Astrocyte (in vitro differentiated cells and primary cell): ENCODE data around the gene CTDP1. TPM values are rescaled to one million over a fixed set of nuclear protein-coding genes. Genes with fewer than 3 reads are reported as not detected.

Source experiments
- DNase-seq: peaks from one replicate; pipeline ENCODE4 v3.0.0-alpha.2; 2010; ENCODE audit warnings: low read depth
- FAIRE-seq: peaks from 2 replicates; lab custom pipeline; 2011; peaks lifted over from hg19 to GRCh38; lab: Jason Lieb, UNC
- H2AFZ ChIP-seq: 2 replicates; pipeline ENCODE4 v1.6.0; 2012; ENCODE audit warnings: low read depth, low read length, inconsistent platforms
- H3K27ac ChIP-seq: 2 replicates; pipeline ENCODE4 v1.5.1; 2011; ENCODE audit warnings: low read depth, low read length, inconsistent platforms
- H3K27me3 ChIP-seq: 2 replicates; pipeline ENCODE4 v1.6.0; 2011; ENCODE audit warnings: low read length, inconsistent platforms; ENCODE audit not compliant: insufficient read depth
- H3K36me3 ChIP-seq: 2 replicates; pipeline ENCODE4 v1.5.1; 2011; ENCODE audit warnings: low read length, inconsistent platforms; ENCODE audit not compliant: insufficient read depth
- H3K4me1 ChIP-seq: 2 replicates; pipeline ENCODE4 v1.5.1; 2011; ENCODE audit warnings: low read length, inconsistent platforms; ENCODE audit not compliant: insufficient read depth
- H3K4me2 ChIP-seq: 2 replicates; pipeline ENCODE4 v1.6.0; 2012; ENCODE audit warnings: low read length, inconsistent platforms
- H3K4me3 ChIP-seq: 2 replicates; pipeline ENCODE4 v1.5.1; 2011; ENCODE audit warnings: low read depth, mild to moderate bottlenecking, low read length, inconsistent platforms; ENCODE audit not compliant: insufficient read depth
- H3K79me2 ChIP-seq: 2 replicates; pipeline ENCODE4 v1.6.0; 2012; ENCODE audit warnings: mild to moderate bottlenecking, low read length, inconsistent platforms; ENCODE audit not compliant: insufficient read depth
- H3K9ac ChIP-seq: 2 replicates; pipeline ENCODE4 v1.6.0; 2012; ENCODE audit warnings: mild to moderate bottlenecking, low read length, inconsistent platforms
- H3K9me3 ChIP-seq: 2 replicates; pipeline ENCODE4 v1.5.1; 2012; ENCODE audit warnings: low read depth, mild to moderate bottlenecking, low read length, inconsistent platforms; ENCODE audit not compliant: insufficient read depth
- H4K20me1 ChIP-seq: 2 replicates; pipeline ENCODE4 v1.6.0; 2012; ENCODE audit warnings: low read length, inconsistent platforms; ENCODE audit not compliant: insufficient read depth
- H3K27ac Mint-ChIP-seq: one replicate; pipeline ENCODE4 v1.8.0; 2021; ENCODE audit warnings: mild to moderate bottlenecking, mixed read lengths; ENCODE audit not compliant: unreplicated experiment
- H3K27me3 Mint-ChIP-seq: one replicate; pipeline ENCODE4 v1.8.0; 2021; ENCODE audit warnings: low read depth, mixed read lengths; ENCODE audit not compliant: unreplicated experiment
- H3K36me3 Mint-ChIP-seq: one replicate; pipeline ENCODE4 v1.8.0; 2021; ENCODE audit warnings: low read depth, mixed read lengths; ENCODE audit not compliant: unreplicated experiment
- H3K4me1 Mint-ChIP-seq: one replicate; pipeline ENCODE4 v1.8.0; 2021; ENCODE audit warnings: low read depth, mixed read lengths; ENCODE audit not compliant: unreplicated experiment
- H3K4me3 Mint-ChIP-seq: one replicate; pipeline ENCODE4 v1.8.0; 2021; ENCODE audit warnings: mild to moderate bottlenecking, moderate library complexity, mixed read lengths; ENCODE audit not compliant: unreplicated experiment
- H3K9me3 Mint-ChIP-seq: one replicate; pipeline ENCODE4 v1.8.0; 2021; ENCODE audit warnings: mild to moderate bottlenecking, mixed read lengths; ENCODE audit not compliant: unreplicated experiment
- EZH2 ChIP-seq: IDR thresholded peaks from 2 replicates; pipeline ENCODE4 v1.6.1; 2012; ENCODE audit warnings: mild to moderate bottlenecking, low read length, inconsistent platforms; ENCODE audit not compliant: insufficient read depth
- total RNA-seq: library from RNA; stranded (reverse); gene quantifications from 2 replicates; pipeline ENCODE4 v1.2.1, GENCODE V29; 2021
- TF ChIP-seq, protein P1 (sequence below): IDR thresholded peaks from 2 replicates; pipeline ENCODE4 v1.5.1; 2011; ENCODE audit warnings: low read depth, mild to moderate bottlenecking, inconsistent platforms, low read length, moderate library complexity; ENCODE audit not compliant: insufficient read depth

The CTDP1 gene
- total RNA-seq, 1 donor from 2014 or later, result 31.7 TPM

DNA sequence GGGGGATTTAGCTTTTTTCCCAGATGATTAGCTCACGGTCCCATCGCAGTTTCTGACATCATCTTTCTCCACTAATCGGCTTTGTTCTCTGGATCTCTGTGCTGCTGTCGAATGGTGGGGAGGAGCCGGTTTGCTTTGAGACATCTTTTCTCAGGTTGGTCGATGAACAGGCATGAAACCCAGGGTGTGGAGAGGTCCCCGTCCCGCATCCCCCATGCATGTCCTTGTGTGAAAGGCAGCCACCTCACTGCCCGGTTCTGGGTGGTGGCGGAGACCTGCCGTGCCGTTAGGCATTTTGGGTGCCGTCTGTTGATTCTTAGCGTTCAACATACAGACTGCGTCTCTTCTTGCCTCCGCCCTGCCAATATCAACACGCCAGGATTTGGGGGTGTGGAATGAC is 57.8 kb downstream of the CTDP1 start:
- no peak overlapping the region for H3K27ac Mint-ChIP-seq
- H3K9me3 Mint-ChIP-seq, result peaks cover 43% of the 10 kb centered on the region
- peaks cover 10% of the 10 kb centered on the region for H3K36me3 ChIP-seq

DNA sequence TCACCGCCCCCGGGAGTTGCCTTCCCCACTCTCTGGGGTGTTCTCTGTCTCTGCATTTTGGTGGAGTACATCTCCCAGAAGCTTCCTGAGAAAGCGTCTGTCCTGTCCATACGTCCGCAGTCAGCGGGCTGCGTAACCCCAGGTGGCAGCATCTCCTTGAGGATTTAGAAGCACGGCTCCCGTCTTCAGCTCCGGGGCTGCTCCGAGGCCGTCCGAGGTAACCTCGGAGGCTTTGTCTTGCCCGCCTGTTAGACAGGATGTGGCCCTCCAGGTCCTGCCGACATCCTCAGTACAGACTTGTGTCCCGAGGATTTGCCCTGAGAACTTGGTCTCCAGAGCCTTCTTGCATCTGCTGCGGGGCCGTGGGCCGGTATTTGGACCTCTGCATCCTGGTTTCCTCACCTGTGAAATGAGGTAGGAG is 58.4 kb downstream of the CTDP1 start:
- Histone ChIP-seq H3K4me2 (no peak overlapping the region), H3K36me3 (peaks cover 6% of the 10 kb centered on the region), H3K4me3 (no peak overlapping the region), H4K20me1 (no peaks in the 10 kb centered on the region), H3K79me2 (no peaks in the 10 kb centered on the region), H3K9ac (no peak overlapping the region), H3K4me1 (no peaks in the 10 kb centered on the region), H2AFZ (no peak overlapping the region), H3K27me3 (no peaks in the 10 kb centered on the region), H3K27ac (no peak overlapping the region), H3K9me3 (peaks cover 22% of the 10 kb centered on the region)
- H3K4me1 Mint-ChIP-seq, result no peaks in the 10 kb centered on the region
- H3K36me3 Mint-ChIP-seq, result peaks cover 80% of the 10 kb centered on the region
- peaks cover 39% of the 10 kb centered on the region for H3K9me3 Mint-ChIP-seq
- H3K27ac Mint-ChIP-seq, result no peak overlapping the region
- TF ChIP-seq, protein P1, sequence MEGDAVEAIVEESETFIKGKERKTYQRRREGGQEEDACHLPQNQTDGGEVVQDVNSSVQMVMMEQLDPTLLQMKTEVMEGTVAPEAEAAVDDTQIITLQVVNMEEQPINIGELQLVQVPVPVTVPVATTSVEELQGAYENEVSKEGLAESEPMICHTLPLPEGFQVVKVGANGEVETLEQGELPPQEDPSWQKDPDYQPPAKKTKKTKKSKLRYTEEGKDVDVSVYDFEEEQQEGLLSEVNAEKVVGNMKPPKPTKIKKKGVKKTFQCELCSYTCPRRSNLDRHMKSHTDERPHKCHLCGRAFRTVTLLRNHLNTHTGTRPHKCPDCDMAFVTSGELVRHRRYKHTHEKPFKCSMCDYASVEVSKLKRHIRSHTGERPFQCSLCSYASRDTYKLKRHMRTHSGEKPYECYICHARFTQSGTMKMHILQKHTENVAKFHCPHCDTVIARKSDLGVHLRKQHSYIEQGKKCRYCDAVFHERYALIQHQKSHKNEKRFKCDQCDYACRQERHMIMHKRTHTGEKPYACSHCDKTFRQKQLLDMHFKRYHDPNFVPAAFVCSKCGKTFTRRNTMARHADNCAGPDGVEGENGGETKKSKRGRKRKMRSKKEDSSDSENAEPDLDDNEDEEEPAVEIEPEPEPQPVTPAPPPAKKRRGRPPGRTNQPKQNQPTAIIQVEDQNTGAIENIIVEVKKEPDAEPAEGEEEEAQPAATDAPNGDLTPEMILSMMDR, result no peak
- TF ChIP-seq EZH2, result no peak
- DNase-seq (no peak), FAIRE-seq (no peak)
- no peak overlapping the region for H3K4me3 Mint-ChIP-seq
- no peaks in the 10 kb centered on the region for H3K27me3 Mint-ChIP-seq

More for the DNA sequence above, 57.8 kb downstream of the CTDP1 start:
- H3K27ac ChIP-seq, result no peak overlapping the region
- no peak overlapping the region for H3K4me2 ChIP-seq
- no peak for DNase-seq
- H3K4me3 ChIP-seq, result no peak overlapping the region
- H3K36me3 Mint-ChIP-seq, result peaks cover 84% of the 10 kb centered on the region
- H3K9me3 ChIP-seq, result peaks cover 29% of the 10 kb centered on the region
- H3K27me3 Mint-ChIP-seq, result no peaks in the 10 kb centered on the region
- no peak overlapping the region for H3K9ac ChIP-seq
- TF ChIP-seq EZH2, result no peak
- TF ChIP-seq, protein P1, result no peak
- no peaks in the 10 kb centered on the region for H3K27me3 ChIP-seq
- no peak for FAIRE-seq
- H3K79me2 ChIP-seq, result no peaks in the 10 kb centered on the region
- H2AFZ ChIP-seq, result no peak overlapping the region
- no peaks in the 10 kb centered on the region for H4K20me1 ChIP-seq
- no peaks in the 10 kb centered on the region for H3K4me1 ChIP-seq
- peak overlapping the region; percentile 11 for H3K4me3 Mint-ChIP-seq
- no peaks in the 10 kb centered on the region for H3K4me1 Mint-ChIP-seq

DNA sequence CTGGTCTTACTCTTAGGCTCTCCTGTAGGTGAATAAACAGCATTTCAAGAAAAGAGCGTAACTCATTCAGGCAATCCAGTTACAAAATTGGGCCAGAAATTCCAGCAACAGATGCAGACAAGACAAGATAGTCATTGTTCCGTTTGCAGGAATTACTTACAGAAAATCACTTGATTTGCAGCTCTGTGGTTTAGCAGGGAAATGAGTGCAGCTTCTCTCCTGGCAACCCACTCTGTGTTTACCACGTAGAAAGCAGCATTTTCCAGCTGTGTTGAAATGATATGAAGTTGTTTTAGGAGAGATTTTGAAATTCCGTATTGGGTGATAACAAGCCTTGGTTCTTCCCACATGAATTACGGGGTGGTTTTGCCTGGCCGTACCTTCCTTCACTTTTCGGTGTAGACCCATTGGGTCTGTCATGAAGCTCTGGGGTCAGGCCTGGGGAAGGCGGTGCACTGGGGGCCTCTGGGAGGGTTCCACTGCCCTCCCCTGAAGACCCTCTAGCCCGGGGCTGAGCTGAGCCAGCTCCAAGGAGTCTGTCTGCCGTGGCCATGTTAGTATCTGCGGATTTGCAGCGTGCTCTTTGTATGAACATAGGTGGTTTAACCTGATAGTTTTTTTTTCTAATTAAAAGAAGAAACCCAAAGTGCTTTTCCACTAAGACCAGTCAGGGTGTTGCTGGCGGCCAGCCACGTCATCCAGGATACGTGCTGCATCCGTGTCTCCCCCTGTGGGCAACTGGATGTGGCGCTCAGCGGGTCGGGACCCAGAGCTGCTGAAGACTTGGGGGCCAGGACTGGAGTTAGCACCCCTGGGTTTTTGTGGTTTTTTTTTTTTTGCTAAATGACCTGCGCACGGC is 59.2 kb downstream of the CTDP1 start:
- Histone ChIP-seq H3K36me3 (peaks cover 6% of the 10 kb centered on the region), H3K9me3 (peaks cover 16% of the 10 kb centered on the region), H3K4me1 (no peaks in the 10 kb centered on the region), H3K4me2 (no peak overlapping the region), H3K9ac (no peak overlapping the region), H4K20me1 (no peaks in the 10 kb centered on the region), H3K27me3 (no peaks in the 10 kb centered on the region), H3K4me3 (no peak overlapping the region), H3K27ac (no peak overlapping the region), H3K79me2 (no peaks in the 10 kb centered on the region), H2AFZ (no peak overlapping the region)
- no peak overlapping the region for H3K4me3 Mint-ChIP-seq
- peaks cover 33% of the 10 kb centered on the region for H3K9me3 Mint-ChIP-seq
- no peak for FAIRE-seq
- peak overlapping the region; percentile 53 for H3K27ac Mint-ChIP-seq
- no peak for DNase-seq
- TF ChIP-seq, protein P1, result no peak
- no peak for TF ChIP-seq EZH2
- peaks cover 77% of the 10 kb centered on the region for H3K36me3 Mint-ChIP-seq
- H3K4me1 Mint-ChIP-seq, result no peaks in the 10 kb centered on the region
- H3K27me3 Mint-ChIP-seq, result no peaks in the 10 kb centered on the region
